AG09319 (cell line): ENCODE measurements around the gene ARHGDIG.

Experiments used
- DNase-seq: peaks from one replicate; pipeline ENCODE4 v3.0.0-alpha.2; 2010; ENCODE audit warnings: low read depth; ENCODE audit errors: extremely low read depth
- CTCF ChIP-seq: IDR thresholded peaks from 2 replicates; pipeline ENCODE4 v1.5.1; 2011; ENCODE audit warnings: low read depth, mild to moderate bottlenecking, inconsistent platforms, low read length, moderate library complexity

Gene ARHGDIG

GRCh38 chr16:316741-317464, 36.5 kb downstream of the ARHGDIG start:
- no peak for TF ChIP-seq CTCF
- no peak for DNase-seq

- no peak for DNase-seq
- no peak for TF ChIP-seq CTCF
Observed at GRCh38 chr16:317583-317982, 37.2 kb downstream of the ARHGDIG start.

GRCh38 chr16:318628-319027, 38.2 kb downstream of the ARHGDIG start:
- no peak for DNase-seq
- no peak for TF ChIP-seq CTCF

- no peak for TF ChIP-seq CTCF
- no peak for DNase-seq
Observed at GRCh38 chr16:320206-320605, 39.8 kb downstream of the ARHGDIG start.

- no peak for TF ChIP-seq CTCF
- no peak for DNase-seq
Observed at GRCh38 chr16:321532-321931, 41.1 kb downstream of the ARHGDIG start.

GRCh38 chr16:322476-323143, 42.2 kb downstream of the ARHGDIG start:
- no peak for DNase-seq
- TF ChIP-seq CTCF, result no peak

- no peak for TF ChIP-seq CTCF
- DNase-seq, result no peak
Observed at GRCh38 chr16:324201-324450, 43.7 kb downstream of the ARHGDIG start.
